ENCODE measurements around the gene MPG. TPM values are rescaled to one million over a fixed set of nuclear protein-coding genes. Genes with fewer than 3 reads are reported as not detected.

The MPG gene
- total RNA-seq, 1 experiment from 2014 or later: 32.6 TPM

DNA sequence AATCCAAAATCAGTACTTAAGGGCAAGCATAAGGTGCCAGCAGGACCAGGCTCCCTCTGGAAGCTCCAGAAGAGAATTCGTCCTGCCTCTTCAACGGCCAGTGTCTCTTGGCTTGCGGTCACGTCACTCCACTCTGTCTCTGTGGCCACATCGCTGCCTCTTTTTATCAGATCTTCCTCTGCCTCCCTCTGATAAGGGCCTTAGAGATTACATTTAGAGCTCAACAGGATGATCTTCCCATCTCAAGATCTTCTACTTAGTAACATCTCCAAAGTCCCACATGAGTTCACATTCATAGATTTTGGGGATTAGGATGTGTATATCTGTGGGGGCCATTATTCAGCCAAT lies 16.9 kb downstream of the MPG start:
- DNase-seq (ENCODE audit: low read depth, low spot score) (no peak), ATAC-seq (no peak)
- Histone ChIP-seq H3K9me3 (ENCODE audit: control insufficient read depth in 1 of 2, insufficient read depth in 1 of 2, low read depth in 1 of 2, low read length in 2 of 2) (no peaks in the 10 kb centered on the region), H3K79me2 (ENCODE audit: insufficient read depth, low read length) (no peaks in the 10 kb centered on the region), H3K9me2 (ENCODE audit: insufficient read depth) (no peaks in the 10 kb centered on the region), H3K4me3 (replicated peaks in 1 of 2; ENCODE audit: low read depth in 1 of 2, low read length in 2 of 2) (no peak overlapping the region), H3K9ac (ENCODE audit: low read length) (no peak overlapping the region), H3K4me2 (ENCODE audit: low read length) (no peak overlapping the region), H3K27me3 (ENCODE audit: insufficient read depth, low read length) (no peaks in the 10 kb centered on the region), H3K4me1 (ENCODE audit: control insufficient read depth in 1 of 2, insufficient read depth in 2 of 2, low read length in 2 of 2) (no peaks in the 10 kb centered on the region), H2AFZ (ENCODE audit: low read depth, low read length, poor library complexity, severe bottlenecking) (no peak overlapping the region), H4K20me1 (ENCODE audit: insufficient read depth) (no peaks in the 10 kb centered on the region), H3K36me3 (ENCODE audit: control insufficient read depth in 1 of 2, insufficient read depth in 2 of 2, low read length in 2 of 2) (no peaks in the 10 kb centered on the region), H3K27ac (ENCODE audit: low read depth, low read length) (no peak overlapping the region)
- RAD21 ChIA-PET (ENCODE audit: low non-redundant PET in 1 of 2, low total read pairs in 2 of 2, uncharacterized antibody in 2 of 2, unreplicated experiment in 2 of 2): no interaction called here
- POLR2A ChIA-PET: no interaction called here
- CTCF ChIA-PET: no interaction called here
- intact Hi-C loops (cut with micrococcal nuclease): no loop called here
- no TSS peak for BruUV-seq (replicated peaks)
- TF ChIP-seq CBX3 (IDR thresholded peaks at IDR 0.05; ENCODE audit: low read depth) (no peak), EZH2 (IDR thresholded peaks at IDR 0.05) (no peak), SIN3A (IDR thresholded peaks at IDR 0.05; ENCODE audit: low read depth) (no peak), JUND (IDR thresholded peaks at IDR 0.05) (no peak), ELF1 (IDR thresholded peaks at IDR 0.05; ENCODE audit: borderline replicate concordance, low read depth) (no peak), SP1 (IDR thresholded peaks at IDR 0.05; ENCODE audit: low read depth) (no peak), ZFX (IDR thresholded peaks at IDR 0.05) (no peak), CEBPB (IDR thresholded peaks at IDR 0.05; ENCODE audit: low read depth) (no peak), EZH2phosphoT487 (IDR thresholded peaks at IDR 0.05; ENCODE audit: borderline replicate concordance) (no peak), EGR1 (IDR thresholded peaks at IDR 0.05; ENCODE audit: low read depth) (no peak), FOSL1 (IDR thresholded peaks at IDR 0.05; ENCODE audit: low read depth) (no peak)
- TF ChIP-seq, protein P1, sequence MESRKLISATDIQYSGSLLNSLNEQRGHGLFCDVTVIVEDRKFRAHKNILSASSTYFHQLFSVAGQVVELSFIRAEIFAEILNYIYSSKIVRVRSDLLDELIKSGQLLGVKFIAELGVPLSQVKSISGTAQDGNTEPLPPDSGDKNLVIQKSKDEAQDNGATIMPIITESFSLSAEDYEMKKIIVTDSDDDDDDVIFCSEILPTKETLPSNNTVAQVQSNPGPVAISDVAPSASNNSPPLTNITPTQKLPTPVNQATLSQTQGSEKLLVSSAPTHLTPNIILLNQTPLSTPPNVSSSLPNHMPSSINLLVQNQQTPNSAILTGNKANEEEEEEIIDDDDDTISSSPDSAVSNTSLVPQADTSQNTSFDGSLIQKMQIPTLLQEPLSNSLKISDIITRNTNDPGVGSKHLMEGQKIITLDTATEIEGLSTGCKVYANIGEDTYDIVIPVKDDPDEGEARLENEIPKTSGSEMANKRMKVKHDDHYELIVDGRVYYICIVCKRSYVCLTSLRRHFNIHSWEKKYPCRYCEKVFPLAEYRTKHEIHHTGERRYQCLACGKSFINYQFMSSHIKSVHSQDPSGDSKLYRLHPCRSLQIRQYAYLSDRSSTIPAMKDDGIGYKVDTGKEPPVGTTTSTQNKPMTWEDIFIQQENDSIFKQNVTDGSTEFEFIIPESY (IDR thresholded peaks at IDR 0.05; ENCODE audit: extremely low read depth, insufficient replicate concordance, low read length): no peak
- TF ChIP-seq, protein P2, sequence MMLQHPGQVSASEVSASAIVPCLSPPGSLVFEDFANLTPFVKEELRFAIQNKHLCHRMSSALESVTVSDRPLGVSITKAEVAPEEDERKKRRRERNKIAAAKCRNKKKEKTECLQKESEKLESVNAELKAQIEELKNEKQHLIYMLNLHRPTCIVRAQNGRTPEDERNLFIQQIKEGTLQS (IDR thresholded peaks at IDR 0.05): no peak
